Suprapubic skin (tissue), 4 donors: ENCODE data around the gene CRYBB3.

ENCODE experiments used
- CTCF ChIP-seq, 2 donors: fragments of 200-600 bp in 1 of 2; fragments of 450-650 bp in 1 of 2; sonication (generic) in 1 of 2; IDR thresholded peaks; one replicate each; pipeline ENCODE4 v1.5.1; 2016 to 2019; ENCODE audit warnings: antibody characterized with exemption in 2 of 2, mild to moderate bottlenecking in 1 of 2, moderate library complexity in 1 of 2
- EP300 ChIP-seq: sonication (generic); formaldehyde crosslinking; IDR thresholded peaks from one replicate; pipeline ENCODE4 v1.6.1; 2017; ENCODE audit warnings: antibody characterized with exemption
- POLR2AphosphoS5 ChIP-seq, 3 donors: sonication (generic); formaldehyde crosslinking; IDR thresholded peaks; one replicate each; pipeline ENCODE4 v1.6.1; 2017; ENCODE audit warnings: antibody characterized with exemption in 3 of 3

GRCh38 chr22:25202290-25202921 lies 2.7 kb downstream of the CRYBB3 start:
- TF ChIP-seq EP300 (no peak), CTCF (IDR thresholded peaks at IDR 0.05) (peak; percentile 37 to 86), POLR2AphosphoS5 (IDR thresholded peaks at IDR 0.05) (no peak)
